GM19467 (cell line): ENCODE measurements around the gene BGLAP.

ENCODE experiments used
- ATAC-seq: cut with Tn5 transposase; IDR thresholded peaks from one replicate; pipeline ENCODE4 v1.9.1; 2021; ENCODE audit warnings: mild to moderate bottlenecking, moderate library complexity; ENCODE audit not compliant: unreplicated experiment

The BGLAP gene

DNA sequence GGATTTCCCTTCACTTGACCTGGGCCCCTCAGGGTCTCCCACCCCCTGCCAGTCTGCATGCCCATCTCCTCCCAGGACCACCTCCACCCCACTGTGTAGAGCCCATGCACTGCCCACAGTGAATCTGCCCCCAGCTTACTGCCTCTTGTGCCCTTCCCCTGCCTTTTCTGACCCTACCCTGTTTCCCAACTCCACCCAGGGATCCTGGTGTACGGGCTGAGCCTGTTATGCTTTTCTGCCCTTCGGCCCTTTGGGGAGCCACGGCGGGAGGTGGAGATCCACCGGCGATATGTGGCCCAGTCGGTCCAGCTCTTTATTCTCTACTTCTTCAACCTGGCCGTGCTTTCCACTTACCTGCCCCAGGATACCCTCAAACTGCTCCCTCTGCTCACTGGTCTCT lies 44.1 kb downstream of the BGLAP start:
- ATAC-seq = no peak

GRCh38 chr1:156289857-156290256 lies 47.9 kb downstream of the BGLAP start:
- no peak for ATAC-seq

- ATAC-seq = no peak
Observed at GRCh38 chr1:156291226-156292061, 49.5 kb downstream of the BGLAP start.
